Fibroblast of upper back skin (primary cell): Measurements from ENCODE around the gene TPK1.
A peak's percentile ranks its signal among the peaks of the same experiment; 100 is the strongest.

ENCODE experiments used
- DNase-seq: peaks from one replicate; pipeline ENCODE4 v3.0.0-alpha.2; 2013

TPK1 gene

DNA sequence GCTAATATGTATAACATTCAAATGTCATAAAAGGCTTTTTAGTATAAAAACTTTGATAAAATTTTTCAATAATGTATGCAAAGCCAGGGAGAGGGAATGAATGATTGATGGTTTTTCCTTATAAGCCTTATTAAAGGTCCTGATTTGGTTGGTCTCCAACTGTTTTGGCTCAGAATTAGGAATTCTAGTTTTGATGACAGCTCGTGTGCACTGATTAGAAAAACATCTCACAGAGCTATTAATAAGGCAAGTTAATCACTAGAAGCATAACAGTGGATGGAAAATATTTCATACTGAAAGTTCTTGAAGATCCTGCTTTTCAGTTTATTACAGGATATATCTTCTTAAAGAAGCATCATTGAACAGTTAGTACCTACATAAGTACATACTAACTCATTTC, 317.5 kb downstream of the TPK1 start:
- no peak for DNase-seq

DNA sequence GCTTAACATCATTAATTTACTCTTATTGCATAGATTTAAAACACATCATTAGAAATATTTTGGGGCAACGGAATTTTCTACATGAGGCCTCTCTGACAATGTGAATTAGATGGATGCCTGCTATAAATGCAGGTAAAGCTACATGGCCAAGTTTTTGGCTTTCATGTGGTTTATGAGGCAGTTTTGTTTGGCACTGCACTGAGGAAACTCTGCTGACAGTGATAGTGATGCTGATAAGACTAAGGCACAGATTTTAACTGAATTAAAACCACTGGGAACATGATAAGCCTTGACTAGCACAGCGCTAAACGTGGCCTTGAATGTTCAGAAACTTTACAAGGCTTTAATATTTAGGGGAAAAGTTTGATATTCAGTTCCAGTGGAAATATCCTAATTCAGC, 318.1 kb downstream of the TPK1 start:
- no peak for DNase-seq

DNA sequence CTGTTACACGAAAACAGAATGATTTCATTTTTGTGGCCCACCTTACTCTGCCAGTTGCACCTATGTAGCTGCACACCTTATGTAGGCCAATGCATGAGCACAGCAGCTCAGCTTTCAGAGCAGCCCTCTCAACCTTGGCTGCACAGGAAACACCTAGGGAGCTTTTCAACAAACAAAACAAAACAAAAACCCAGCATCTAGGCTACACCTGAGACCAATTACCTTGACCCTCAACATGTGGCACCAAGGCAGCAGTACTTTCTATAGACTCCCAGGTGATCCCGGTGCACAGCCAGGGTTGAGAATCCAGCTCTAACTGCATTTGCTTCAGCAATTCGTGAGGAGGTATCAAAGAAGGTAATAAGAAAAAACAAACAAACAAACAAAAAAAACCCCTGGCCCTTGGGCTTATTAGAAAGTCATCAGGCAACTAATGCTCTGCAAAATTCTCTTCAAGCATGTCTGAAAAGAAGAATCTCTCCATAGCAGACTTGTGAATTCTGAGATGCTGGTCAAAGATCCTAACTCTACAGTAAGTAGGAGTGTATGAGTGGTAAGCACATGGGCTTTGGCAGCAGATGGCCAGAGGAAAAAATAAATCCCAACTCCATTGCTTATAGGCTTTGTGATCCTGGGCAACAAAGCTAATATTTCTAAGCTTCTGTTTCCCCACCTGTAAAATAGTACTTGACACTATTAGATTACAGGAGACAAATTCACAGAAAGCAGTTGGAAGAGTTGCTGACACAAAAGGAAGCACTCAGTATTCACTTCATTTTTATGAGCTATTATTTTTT, 318.9 kb downstream of the TPK1 start:
- no peak for DNase-seq

DNA sequence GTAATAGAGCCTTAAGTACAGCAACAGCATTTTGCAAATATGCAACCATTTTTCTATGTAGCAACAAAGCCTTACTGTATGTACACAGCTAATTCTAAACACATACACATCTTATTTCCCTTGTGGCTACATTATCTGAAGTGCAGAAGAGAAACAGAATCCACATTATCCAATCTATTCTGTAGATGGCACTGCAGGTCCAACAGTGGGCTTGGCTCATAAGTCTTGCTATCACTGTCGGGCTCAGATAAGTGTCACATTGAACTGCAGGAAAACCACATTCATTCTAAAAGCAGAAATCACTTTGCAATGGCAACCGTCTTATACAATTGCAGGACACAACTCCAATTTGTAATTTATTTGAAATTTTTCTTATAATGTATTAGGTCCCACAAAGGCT, 322.5 kb downstream of the TPK1 start:
- DNase-seq = peak; percentile 7

DNA sequence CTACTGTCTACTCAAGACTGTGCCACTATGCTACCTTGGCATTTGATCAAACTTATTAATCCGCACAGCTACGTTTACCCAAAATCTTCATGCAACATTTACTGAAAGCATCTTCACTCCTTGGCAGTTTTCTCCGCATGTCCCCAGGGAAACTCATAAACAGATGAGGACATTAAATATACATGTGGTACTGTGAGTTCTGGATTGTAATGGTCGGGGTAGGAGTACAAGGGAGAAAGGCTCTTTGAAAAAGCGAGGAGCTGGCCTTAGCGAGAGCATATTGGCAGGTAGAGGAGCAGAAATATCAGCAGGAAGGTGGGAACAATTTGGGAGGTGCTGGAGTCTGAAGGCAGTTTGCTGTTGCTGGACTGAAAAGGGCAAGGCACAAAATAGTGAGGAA, 325.2 kb downstream of the TPK1 start:
- no peak for DNase-seq

DNA sequence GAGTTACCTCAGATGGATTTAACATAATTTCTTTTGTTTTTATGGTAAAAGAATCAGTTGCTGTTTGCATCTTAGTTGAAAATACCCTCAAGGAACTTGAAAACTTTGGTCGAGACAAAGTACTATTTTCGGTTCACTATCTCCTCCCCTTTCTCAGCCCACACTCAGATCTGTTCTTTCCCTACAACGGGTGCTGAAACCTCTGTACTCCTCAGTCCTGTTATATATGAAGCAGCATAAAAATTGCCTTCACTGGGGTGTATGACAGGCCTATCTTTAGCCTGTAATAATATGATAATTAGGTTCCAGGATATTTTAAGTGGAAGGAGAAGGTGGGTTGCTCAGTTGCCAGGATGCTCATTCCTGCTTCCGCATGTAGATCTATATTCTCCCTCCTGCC, 327.2 kb downstream of the TPK1 start:
- DNase-seq = no peak

DNA sequence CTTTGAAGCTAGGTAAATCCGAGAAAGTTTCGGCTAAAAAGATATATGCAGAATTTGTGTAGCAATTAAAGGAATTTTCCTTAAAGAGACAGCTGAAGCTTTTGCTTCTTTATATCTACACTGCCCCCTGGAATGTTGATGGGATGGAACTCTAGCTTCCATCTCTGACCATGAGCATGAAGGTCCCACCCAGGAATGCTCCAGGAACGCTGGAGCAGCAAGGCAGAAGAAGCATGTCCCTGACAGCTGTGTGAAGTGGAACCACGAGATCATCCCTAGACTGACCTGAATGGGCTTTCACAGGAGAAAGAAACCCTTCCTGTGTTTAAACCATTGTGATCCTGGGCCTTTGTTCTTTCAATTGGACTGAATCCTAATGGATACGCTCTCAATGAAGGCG, 332.6 kb downstream of the TPK1 start:
- DNase-seq = no peak

DNA sequence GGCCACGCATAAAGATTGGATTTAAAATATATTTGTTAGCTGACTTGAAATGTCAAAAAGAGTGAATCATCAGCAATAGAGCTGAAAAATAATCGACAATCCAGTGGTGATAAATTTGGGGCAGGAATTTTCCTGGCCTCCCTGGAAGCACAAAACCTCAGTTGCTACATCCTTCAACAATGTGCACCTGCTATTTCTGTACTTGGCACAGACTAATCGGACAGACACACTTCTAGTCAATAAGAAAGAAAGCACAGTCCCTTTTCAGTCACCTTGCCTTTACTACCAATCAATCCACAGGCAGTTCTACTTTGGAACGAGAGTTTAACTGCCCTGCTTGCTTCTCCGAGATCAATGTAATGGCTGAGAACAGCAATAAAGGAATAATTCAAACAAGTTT, 335.6 kb downstream of the TPK1 start:
- DNase-seq = no peak

DNA sequence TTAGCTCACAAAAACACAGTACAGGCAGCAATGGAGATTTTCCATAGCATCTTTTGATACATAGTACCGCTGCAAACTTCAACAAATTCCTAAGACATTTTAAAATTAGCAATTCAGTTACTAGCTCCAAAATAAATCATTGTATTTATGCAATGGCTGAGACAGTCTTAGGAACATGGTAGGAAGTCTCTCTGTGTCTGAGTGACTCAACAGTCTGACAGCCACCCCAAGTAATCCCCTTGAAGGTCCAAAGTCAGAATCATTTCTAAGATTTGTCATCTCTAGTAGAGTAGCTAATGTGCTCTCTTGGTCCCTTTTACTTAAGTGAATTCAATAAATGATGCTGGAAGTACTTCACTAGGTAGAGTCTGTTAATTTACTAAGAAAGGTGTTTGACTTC, 338.6 kb downstream of the TPK1 start:
- peak; percentile 1 for DNase-seq

DNA sequence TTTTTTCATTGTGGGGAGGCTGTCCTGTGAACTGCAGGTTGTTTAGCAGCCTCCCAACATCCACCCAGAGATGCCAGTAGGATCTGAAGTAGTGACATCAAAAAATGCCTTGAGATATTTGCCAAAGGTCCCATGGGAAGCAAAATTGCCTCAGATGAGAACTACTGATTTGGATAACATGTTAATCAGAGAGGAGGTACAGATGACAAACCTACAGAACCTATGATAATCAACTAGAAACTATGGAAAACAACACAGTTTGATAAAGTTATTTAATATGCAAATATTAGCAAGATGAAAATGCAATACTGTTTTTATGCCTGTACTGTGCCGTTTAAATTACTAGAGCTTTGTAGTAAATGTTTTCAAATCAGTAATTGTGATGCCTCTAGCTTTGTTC, 341.5 kb downstream of the TPK1 start:
- DNase-seq = no peak

DNA sequence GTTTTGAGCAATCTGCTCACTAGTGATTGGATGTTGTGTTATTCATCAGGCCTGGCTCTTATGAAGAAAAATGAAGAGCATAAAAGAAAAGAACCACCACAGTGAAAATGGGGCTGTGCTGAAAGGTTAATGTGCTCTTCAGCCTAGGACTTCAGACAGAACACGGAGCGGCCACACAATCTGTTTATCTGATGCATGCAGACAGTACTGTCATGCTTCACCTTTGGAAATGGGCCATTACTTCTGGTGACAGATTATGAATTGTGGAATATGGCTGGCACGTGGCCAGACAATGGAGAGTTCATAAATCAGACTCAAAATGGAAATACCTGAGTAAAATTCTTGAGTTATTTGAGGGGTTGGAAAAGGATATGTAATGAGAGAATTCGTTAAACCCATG, 346.3 kb downstream of the TPK1 start:
- no peak for DNase-seq

DNA sequence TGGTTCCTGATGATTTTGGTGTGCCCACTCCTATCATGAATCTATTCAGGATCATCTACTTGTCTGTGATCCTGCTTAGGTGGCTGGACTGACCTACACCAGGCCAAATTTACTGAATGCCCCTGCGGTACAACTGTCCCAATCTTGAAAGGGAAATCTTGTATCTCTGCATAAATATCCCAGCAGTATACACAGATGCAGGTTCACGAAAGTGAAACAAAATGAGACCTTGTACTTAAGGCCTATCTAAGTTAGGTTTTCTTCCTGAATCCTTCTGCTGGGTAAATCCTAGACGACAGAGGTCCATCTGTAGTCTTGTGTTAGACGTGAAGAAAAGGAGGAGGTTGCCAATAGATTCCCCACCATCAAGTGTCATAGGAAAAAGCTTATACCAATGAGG, 346.9 kb downstream of the TPK1 start:
- no peak for DNase-seq

DNA sequence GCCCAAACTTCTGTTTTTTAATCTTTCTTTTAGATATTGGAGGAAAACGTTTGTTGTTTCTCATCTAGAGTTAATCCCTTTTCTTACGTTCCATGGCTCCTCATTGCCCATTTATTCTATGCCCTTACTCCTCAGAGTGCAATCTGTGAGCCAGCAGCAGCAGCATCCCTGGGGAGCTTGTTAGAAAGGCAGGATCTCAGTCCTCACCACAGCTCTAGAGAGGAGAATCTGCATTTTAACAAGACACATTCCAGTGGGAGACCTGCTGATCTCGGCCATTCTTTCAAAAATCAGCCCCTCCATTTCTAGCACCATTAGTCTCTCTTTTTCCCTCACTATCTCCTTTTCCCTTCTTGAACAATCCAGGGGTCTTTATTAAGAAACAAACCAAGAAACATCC, 348.0 kb downstream of the TPK1 start:
- DNase-seq = no peak

DNA sequence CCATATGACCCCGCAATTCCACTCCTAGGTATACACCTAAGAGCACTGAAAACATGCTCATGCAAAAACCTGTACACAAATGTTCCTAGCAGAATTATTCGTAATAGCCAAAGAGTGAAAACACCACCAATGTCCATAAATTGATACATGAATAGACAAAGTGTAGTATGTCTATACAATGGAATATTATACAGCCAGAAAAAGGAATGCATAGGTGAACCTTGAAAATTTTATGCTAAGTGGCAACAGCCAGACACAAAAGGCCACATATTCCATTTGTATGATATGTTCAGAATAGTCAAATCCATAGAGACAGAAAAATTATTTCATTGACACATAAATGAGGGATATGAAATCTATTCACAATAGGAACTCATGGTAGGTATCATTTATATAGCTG, 351.4 kb downstream of the TPK1 start:
- no peak for DNase-seq

DNA sequence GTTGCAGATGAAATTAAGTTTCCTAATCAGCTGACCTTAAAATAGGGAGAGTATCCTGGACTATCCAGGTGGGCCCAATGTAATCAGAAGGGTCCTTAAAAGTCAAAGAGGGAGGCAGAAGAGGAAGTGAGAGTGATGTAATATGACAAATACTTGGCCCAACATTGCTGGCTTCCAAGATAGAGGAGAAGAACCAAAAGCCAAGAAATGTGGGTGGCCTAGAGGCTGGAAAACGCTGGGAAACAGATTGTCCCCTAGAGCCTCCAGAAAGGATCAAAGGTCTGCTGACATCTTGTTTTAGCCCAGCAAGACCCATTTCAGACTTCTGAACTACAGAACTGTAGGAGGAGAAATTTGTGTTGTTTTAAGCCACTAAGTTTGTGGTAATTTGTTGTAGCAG, 352.7 kb downstream of the TPK1 start:
- DNase-seq = no peak

DNA sequence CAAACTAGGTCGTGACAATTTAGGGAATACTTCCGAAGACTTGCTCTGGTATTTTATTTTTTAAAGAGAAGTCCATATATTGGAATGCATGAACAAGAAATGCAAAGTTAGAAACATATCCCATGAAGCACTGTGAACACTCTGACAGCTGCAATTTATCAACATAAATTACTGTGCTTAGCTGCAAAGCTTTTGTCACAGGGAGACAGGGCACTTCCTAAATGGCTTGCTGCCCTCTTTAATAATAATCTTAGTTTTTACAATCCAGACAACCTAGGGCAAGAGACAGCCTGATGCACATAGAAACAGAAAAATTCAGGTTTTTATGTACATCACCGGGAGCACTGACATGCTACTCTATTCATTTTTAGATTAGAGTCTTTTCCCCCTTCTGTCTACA, 354.0 kb downstream of the TPK1 start:
- no peak for DNase-seq

DNA sequence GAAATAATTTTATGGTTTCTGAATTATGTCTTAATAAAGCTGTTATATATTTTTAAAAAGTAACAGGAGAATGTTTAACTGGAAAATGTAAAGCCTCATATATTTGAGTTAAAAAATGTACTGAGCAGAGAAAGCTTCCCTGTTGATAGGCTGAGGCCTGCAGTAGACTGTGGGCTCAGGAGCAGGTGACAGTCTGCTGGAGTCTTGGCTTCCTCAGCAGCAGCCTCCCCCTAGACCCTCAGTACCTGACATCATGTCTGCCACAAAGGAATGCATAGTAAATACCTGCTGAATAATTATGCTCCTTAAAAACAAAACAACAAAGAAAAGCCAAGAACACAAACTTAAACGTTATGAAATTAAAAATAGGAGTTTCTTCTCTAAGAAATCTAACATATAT, 358.5 kb downstream of the TPK1 start:
- no peak for DNase-seq

DNA sequence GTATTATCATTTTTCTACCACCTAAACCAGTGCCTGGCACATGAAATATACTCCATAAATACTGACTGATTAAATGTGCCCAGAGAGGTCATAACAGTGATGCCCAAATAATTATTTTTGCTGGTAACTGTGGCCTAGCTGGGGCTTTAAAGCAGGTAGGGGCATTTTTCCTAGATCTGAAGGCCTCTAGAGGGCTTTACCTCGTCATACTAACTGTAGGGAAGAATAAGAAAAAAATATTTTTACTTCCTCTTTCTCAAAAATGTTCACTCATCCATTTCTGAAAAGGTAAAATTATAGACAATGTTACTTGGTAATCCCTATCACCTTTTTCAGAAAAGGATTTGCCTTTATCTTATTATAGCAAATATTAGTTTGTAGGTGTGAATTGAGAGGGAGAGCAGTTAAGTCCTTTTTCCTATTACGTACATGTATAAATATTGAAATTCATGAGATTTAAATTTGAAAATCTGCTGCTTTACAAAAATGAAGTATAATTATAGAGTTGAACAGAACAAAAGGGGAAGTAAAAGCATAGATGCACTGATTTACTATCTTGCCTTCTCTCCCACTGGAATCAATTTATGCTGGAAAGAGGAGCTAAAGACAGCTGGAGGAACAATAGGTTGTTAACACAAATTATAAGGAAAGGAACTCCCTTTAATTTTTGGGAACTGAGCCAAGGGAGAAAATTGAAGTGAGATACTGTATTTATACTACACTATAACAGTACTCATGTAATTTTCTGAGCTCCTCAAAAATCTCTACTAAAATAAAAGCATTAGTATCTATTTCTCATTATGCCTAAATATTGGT, 360.8 kb downstream of the TPK1 start:
- no peak for DNase-seq

DNA sequence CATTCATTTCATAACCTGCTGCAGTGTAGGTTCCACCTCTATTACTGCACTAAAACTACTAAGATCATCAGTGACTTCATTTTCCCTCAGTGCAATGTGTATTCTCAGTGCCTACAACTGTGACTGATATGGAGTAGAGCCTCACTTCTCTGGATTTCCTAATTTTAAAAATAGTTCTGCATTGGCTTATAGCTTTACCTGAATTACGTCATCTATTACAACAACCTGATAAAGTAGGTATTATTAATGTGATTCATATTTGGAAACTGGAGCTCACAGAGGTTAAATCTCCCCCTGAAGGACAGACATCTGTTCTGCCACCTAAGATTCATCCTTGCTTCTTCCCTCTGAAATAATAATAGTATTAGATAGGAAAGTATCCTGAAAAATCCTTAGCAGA, 361.5 kb downstream of the TPK1 start:
- no peak for DNase-seq

DNA sequence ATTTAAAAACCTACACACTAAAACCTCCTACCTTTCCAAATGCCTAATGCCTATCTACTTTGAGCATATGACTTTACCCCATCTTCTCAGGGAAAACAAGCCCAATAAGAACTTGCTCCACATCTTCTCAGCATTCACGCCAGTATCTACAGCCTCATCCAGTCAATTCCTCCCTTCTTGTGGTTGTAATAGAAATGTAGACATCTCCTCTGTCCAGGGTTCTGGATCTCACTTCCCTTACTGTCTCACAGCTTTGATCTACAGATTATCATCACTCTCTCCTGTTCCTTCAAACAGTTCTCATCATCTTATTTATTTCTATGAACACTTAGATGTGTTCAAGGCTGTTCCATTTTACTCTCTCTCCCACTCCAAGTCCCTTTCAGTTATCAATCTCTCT, 361.9 kb downstream of the TPK1 start:
- DNase-seq = no peak

DNA sequence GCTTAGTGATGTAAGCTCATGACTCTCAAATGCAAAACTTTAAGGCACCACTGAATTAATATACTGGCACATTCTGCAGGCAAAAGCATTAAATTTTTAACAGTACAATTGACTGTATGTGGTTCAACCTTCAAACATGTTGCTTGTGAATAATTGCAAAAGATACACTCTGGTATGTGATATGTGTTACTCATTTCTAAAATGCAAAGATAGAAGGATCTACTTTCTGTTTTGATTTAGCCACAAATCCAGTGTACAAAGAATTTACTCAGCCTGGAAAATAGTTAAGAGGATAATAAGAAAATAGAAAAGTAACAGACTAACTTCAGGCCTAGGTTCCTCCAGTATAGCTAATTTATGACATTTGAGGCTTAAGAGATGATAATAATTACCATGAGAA, 365.8 kb downstream of the TPK1 start:
- DNase-seq = no peak

DNA sequence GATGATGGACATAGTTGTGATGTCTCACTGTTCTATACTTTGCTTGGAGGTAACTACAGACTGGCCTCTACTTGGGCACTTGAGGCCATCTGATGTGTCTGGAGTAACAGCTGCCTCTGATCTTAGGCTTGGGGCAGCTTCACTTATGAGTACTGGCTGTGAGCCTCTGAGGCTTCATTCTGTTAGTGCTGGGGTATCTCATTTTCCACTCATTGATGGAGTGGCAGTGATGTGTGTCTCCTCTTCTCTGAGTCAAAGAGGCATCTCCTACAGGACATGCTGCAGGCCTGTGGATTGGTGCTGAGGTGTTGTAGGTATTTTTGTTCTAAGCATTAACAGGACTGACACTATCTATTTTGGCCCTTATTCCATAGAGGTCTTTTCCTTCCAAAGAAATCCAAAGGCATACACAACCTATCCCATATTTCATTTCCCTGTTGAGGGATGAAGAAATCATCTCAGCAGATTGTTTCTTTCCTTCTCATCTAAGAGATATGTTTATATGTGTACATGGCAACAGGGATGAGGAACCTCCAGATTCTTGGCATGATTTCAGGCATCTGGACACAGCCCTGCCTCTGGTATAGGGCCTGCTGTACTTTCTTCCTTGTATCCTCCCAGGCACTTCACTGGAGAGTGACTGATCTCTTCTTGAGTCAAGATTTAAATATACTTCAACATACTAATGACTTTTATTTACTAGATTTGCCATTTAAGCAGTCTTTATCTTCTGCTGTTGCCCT, 366.7 kb downstream of the TPK1 start:
- peak; percentile 5 for DNase-seq

DNA sequence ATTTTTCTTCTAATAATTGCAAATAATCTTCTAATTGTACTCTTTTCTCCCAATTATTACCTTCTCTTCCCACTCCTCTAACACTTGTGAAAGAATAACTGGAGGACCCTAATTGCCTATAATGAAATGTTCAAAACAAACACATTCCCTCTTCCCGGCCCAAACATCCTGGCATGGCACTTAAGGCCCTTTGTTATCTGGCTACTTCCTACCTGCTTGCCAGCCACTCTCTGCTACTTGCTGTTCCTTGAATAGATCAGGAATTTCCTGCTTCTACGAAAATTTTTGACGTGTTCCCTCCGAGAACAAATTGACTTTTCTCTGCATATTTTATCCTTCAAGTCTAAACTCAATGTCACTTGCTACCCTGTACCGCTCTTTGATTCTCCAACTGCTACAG, 376.2 kb downstream of the TPK1 start:
- DNase-seq = no peak

DNA sequence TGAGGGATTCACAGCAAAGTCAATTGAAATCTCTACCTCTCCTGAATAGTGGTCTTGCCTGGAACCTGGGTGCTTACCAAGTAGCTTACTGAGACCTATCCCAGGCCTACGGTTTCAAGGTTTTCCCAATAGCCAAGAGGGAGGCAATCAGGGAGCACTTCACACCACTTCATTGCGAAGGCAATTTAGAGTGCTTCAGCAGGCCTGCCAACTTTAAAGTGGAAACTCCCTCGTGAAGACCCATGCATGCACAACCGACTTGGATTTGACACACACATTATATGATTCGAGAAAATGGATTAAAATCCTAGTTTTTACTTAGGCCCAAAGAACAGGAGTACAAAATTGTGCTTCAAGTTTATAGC, 380.8 kb downstream of the TPK1 start:
- no peak for DNase-seq
